Stimulated activated CD4-positive, alpha-beta T cell treated with anti-CD3 and anti-CD28 coated beads, Interleukin-2, amount 100 ng/mL, for 4 hours (primary cell): ENCODE results near the gene COL20A1.
"Not testable (repeated sequence)": the region's sequence is repeated elsewhere in the genome, so short reads cannot be mapped to it uniquely, and the experiment has no call there.

ENCODE experiments used
- DNase-seq: peaks from one replicate; pipeline ENCODE4 v3.0.0-alpha.2; 2020; ENCODE audit warnings: low read depth

Gene COL20A1

GRCh38 chr20:63377951-63378381 lies 85.0 kb downstream of the COL20A1 start:
- DNase-seq: no peak

- no peak for DNase-seq
Measured at GRCh38 chr20:63378626-63379025, 85.6 kb downstream of the COL20A1 start.

- DNase-seq: no peak
Measured at GRCh38 chr20:63379296-63379695, 86.3 kb downstream of the COL20A1 start.

GRCh38 chr20:63379872-63380271 lies 86.9 kb downstream of the COL20A1 start:
- DNase-seq: not testable (repeated sequence)

GRCh38 chr20:63380346-63380870 lies 87.4 kb downstream of the COL20A1 start:
- no peak for DNase-seq

- DNase-seq: peak; percentile 9
Measured at GRCh38 chr20:63381781-63382431, 88.9 kb downstream of the COL20A1 start.

- no peak for DNase-seq
Measured at GRCh38 chr20:63382551-63383300, 89.7 kb downstream of the COL20A1 start.

- DNase-seq: no peak
Measured at GRCh38 chr20:63383556-63383955, 90.6 kb downstream of the COL20A1 start.

- no peak for DNase-seq
Measured at GRCh38 chr20:63384336-63384735, 91.3 kb downstream of the COL20A1 start.
